Stomach (tissue), 4 donors: ENCODE measurements around the gene FBXO27.

ENCODE experiments used
- EP300 ChIP-seq: sonication (generic); formaldehyde crosslinking; IDR thresholded peaks from one replicate; pipeline ENCODE4 v1.6.1; 2017; ENCODE audit warnings: antibody characterized with exemption
- POLR2A ChIP-seq, 4 donors: fragments of 450-650 bp; IDR thresholded peaks; one replicate each; pipeline ENCODE4 v1.6.1; 2016; ENCODE audit warnings: antibody characterized with exemption in 4 of 4, control low read depth in 2 of 4, mild to moderate bottlenecking in 1 of 4, moderate library complexity in 1 of 4
- POLR2AphosphoS5 ChIP-seq, 3 donors: sonication (generic); formaldehyde crosslinking; IDR thresholded peaks; one replicate each; pipeline ENCODE4 v1.6.1; 2016; ENCODE audit warnings: antibody characterized with exemption in 3 of 3
- TF ChIP-seq, protein P1 (sequence below), 7 experiments: fragments of 450-650 bp in 4 of 7; fragments of 200-600 bp in 3 of 7; sonication (generic) in 3 of 7; IDR thresholded peaks; one replicate each; pipeline ENCODE4 v1.5.1; 2016 to 2019; ENCODE audit warnings: antibody characterized with exemption in 7 of 7, control low read depth in 2 of 7, mild to moderate bottlenecking in 1 of 7

GRCh38 chr19:39009001-39009400 lies 23.3 kb downstream of the FBXO27 start:
- TF ChIP-seq, protein P1, sequence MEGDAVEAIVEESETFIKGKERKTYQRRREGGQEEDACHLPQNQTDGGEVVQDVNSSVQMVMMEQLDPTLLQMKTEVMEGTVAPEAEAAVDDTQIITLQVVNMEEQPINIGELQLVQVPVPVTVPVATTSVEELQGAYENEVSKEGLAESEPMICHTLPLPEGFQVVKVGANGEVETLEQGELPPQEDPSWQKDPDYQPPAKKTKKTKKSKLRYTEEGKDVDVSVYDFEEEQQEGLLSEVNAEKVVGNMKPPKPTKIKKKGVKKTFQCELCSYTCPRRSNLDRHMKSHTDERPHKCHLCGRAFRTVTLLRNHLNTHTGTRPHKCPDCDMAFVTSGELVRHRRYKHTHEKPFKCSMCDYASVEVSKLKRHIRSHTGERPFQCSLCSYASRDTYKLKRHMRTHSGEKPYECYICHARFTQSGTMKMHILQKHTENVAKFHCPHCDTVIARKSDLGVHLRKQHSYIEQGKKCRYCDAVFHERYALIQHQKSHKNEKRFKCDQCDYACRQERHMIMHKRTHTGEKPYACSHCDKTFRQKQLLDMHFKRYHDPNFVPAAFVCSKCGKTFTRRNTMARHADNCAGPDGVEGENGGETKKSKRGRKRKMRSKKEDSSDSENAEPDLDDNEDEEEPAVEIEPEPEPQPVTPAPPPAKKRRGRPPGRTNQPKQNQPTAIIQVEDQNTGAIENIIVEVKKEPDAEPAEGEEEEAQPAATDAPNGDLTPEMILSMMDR (IDR thresholded peaks at IDR 0.05) = no peak
- TF ChIP-seq POLR2AphosphoS5 (IDR thresholded peaks at IDR 0.05) = no peak
- no peak for TF ChIP-seq EP300
- no peak for TF ChIP-seq POLR2A (IDR thresholded peaks at IDR 0.05)
